Globus pallidus (tissue), 1 donor: Measurements from ENCODE around the gene AKT1.

Source experiments
- DNase-seq: peaks from one replicate; pipeline ENCODE4 v3.0.0-alpha.2; 2015; ENCODE audit warnings: low spot score

The AKT1 gene

GRCh38 chr14:104772707-104773504, 22.6 kb downstream of the AKT1 start:
- DNase-seq = no peak

- no peak for DNase-seq
Measured at GRCh38 chr14:104771918-104772706, 23.4 kb downstream of the AKT1 start.

GRCh38 chr14:104771374-104771773, 24.2 kb downstream of the AKT1 start:
- DNase-seq = no peak

GRCh38 chr14:104770851-104771272, 24.7 kb downstream of the AKT1 start:
- DNase-seq = no peak

GRCh38 chr14:104770072-104770579, 25.4 kb downstream of the AKT1 start:
- DNase-seq = no peak

- no peak for DNase-seq
Measured at GRCh38 chr14:104769324-104770071, 26.1 kb downstream of the AKT1 start.

GRCh38 chr14:104768437-104769323, 26.9 kb downstream of the AKT1 start:
- DNase-seq = peak; percentile 69

- DNase-seq = no peak
Measured at GRCh38 chr14:104767634-104767918, 28.0 kb downstream of the AKT1 start.

- no peak for DNase-seq
Measured at GRCh38 chr14:104766863-104767633, 28.5 kb downstream of the AKT1 start.

GRCh38 chr14:104766256-104766862, 29.2 kb downstream of the AKT1 start:
- no peak for DNase-seq

GRCh38 chr14:104765517-104765916, 30.0 kb downstream of the AKT1 start:
- no peak for DNase-seq

GRCh38 chr14:104758981-104759969, 36.3 kb downstream of the AKT1 start:
- DNase-seq = no peak

GRCh38 chr14:104757681-104758392, 37.7 kb downstream of the AKT1 start:
- no peak for DNase-seq

- DNase-seq = no peak
Measured at GRCh38 chr14:104757238-104757585, 38.3 kb downstream of the AKT1 start.

GRCh38 chr14:104756477-104757237, 38.9 kb downstream of the AKT1 start:
- no peak for DNase-seq

GRCh38 chr14:104755621-104756020, 39.9 kb downstream of the AKT1 start:
- DNase-seq = no peak

GRCh38 chr14:104754213-104754851, 41.2 kb downstream of the AKT1 start:
- DNase-seq = no peak
